Activated effector memory CD4-positive, alpha-beta T cell treated with Interleukin-2 at 50 U/mL for 16 hours (primary cell): ENCODE results near the gene FTCDNL1.

Experiments
- DNase-seq: peaks from one replicate; pipeline ENCODE4 v3.0.0-alpha.2; 2020

Gene FTCDNL1

DNA sequence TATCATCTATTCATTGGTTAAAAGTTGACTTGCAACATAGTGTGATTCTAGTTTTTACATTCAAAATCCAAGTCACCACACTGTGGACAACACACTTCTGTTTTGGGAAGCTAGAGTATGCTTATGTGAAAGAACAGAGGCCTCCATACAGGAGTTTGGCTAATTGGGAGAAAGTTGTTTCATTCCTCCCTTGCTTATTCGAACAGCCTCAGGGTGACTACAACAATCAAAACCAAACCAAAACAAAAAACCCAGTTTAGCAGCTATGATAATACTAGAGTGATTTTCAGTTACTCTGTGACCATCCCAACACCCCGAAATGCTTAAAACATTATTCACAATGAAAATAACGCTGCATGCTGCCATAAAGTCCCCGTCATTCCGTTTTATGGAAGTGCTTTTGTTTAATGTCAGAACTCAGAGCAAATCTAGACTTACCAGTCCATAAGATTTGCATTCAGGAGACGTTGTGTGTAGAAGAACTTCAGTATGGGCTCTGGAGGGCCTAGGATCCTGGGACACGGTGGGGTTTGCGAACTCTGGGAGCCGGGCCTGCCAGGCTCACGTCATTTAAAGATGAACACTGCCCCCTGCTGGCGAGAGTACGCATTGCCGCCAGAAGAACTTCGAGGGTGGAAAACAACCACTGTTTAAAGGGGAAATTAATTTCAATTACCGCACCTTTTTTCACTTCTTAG, 111.4 kb downstream of the FTCDNL1 start:
- DNase-seq, result peak; percentile 36

DNA sequence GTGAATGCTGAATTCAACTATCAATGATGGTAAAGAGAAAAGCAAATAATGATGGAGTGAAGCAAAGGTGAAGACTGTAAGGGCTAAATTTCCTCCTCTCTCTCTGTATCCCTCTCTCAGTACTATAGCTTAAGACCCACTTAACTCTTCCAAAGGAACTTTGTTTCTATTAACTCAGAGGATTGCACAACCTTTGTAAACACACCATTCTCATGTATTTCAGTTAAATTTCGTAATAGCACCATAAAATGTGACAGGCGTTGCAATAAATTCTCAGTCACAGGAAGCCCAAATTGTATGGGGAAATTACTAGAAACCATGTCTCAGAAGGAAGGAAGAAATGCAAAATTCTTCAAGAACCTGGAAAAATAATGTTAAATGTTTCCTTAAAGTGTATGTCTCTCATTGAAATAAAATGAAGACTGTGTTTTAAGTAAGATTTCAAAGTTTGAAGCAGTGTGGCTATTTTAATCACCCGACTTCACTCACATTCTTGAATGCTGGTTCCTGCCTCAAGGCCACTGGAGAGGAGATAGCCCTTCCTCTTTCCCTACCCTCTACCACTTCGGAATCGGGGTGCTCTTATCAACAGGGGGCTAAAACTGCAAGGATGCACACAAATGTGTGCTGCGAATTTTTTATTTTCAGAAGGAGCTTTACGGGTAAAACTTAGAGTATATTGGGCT, 112.1 kb downstream of the FTCDNL1 start:
- no peak for DNase-seq

DNA sequence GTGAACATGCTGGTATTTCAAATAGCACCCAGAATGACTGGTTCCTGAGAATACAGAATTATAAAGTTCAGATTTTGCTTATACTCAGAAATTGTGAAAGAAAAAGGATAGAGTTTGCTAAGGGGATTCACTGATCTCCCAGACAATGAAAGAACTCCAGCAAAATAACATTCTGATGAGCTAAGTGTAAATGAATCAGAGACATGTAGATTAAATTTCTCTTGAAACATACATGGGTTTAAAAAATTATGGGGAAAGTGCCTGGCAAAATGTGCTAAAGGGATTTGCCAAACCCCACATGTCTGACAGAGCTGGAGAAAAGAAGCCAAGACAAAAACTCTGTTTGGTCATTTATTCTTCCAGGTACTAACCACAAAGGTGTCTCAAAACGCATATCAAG, 116.3 kb downstream of the FTCDNL1 start:
- DNase-seq, result no peak

DNA sequence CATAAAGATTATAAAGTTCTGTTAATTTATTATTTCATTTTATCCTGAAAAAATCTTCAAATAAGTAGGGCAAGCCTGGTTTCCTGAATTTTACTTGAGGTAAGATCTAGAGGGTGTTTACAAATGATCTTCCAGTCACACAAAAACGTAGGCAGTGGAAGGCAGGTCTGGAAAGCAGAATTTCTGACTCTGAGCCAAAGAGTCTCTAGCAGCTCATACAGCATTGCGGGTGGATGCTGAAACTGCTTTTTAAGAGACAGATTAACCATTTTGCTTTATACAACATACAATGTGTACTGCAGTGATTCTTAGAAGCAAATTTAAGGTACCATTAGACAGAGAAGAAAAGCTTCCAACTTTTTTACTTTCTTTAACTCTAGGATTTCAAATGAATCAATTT, 117.0 kb downstream of the FTCDNL1 start:
- DNase-seq, result no peak

DNA sequence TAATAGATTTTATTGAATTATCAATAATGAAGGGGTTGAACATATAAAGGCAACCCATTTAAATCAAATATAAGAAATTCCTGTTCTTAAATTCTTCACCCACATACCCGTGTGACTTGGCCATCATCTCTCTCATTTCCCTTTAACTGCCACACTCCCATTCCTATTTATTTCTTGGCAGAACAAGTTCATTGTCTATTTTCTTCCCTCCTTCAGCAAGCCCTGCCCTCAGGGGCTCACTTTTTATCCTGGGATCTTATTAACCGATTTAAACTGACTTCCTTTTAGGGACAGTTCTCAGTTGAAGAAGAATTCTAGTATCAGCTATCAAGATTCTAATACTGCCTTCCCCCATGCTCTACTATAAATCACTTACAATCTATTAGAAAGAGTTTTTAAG, 123.2 kb downstream of the FTCDNL1 start:
- DNase-seq, result no peak

DNA sequence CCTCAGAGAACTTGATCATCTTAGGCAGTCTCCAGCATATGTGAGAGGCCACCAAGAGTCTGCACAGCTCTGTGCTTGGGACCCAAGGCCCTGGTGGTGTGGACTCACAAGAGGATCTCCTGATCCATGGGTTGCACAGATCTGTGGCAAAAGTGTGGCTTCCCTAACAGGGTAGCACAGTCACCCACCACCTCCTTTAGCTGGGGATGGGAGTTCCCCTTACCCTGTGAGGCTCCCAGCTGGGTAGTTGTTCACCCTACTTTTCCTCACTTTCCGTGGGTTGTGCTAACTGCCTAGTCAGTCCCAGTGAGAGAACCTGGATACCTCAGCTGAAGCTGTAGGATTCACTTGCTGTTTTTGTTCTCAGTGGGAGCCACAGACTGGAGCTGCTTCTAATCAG, 123.7 kb downstream of the FTCDNL1 start:
- no peak for DNase-seq

- no peak for DNase-seq
Observed at GRCh38 chr2:199718074-199718473, 132.9 kb downstream of the FTCDNL1 start.

GRCh38 chr2:199717587-199717907, 133.4 kb downstream of the FTCDNL1 start:
- no peak for DNase-seq

- no peak for DNase-seq
Observed at GRCh38 chr2:199716807-199717586, 134.0 kb downstream of the FTCDNL1 start.

DNA sequence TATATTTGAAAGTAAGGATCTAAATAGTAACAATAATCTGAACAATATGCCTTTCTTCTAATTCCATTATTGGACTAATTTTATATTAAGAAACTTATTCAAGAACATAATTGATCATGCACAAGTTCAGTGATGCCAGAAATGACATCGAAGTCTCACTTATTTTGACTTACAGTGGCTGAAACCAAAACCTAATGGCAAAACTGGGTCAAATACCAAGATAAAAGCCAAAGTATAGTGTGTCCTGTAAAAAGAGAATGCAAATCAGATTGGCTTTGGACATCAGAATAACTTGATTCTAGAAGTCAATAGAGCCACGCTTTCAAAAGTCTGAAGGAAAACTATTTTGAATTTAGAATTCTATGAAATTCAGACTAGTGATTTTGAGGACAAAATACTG, 137.2 kb downstream of the FTCDNL1 start:
- DNase-seq, result no peak

DNA sequence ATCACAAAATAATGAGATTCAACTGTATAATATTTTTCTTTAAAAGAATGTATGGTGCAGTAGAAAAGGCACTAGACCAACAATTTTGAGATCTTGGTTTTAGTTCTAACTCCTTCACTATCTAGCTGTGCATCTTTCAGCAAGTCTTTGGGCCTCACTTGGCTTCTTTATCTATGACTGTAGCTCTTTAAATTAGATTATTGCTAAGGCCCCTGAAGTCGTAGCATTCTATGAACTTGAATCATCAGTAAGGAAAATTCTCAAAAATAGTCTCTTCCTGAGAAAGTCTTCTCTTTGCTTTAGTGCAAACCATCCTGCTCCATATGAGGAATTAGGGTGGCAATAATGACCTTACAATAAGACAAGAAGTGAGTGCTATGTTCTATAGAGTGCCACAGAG, 140.4 kb downstream of the FTCDNL1 start:
- no peak for DNase-seq
